GM13977 (cell line): ENCODE results near the gene RNF214.

Source experiments
- DNase-seq: peaks from one replicate; pipeline ENCODE4 v3.0.0; 2012; ENCODE audit warnings: low spot score
- in situ Hi-C: fragments of 300-500 bp; cut with MboI; formaldehyde crosslinking; loops from one replicate; pipeline ENCODE4 v1.12.0; 2022; ENCODE audit warnings: low sequenced_read_pairs, low pct_unique_long_range_greater_than_20kb, mixed read lengths, inconsistent platforms; ENCODE audit not compliant: unreplicated experiment
- TF ChIP-seq, protein P1 (sequence below): IDR thresholded peaks from 2 replicates; pipeline ENCODE4 v1.5.1; 2012; ENCODE audit warnings: mild to moderate bottlenecking, control low read depth; ENCODE audit not compliant: insufficient read depth; ENCODE audit errors: extremely low read depth, missing control alignments

Gene RNF214

DNA sequence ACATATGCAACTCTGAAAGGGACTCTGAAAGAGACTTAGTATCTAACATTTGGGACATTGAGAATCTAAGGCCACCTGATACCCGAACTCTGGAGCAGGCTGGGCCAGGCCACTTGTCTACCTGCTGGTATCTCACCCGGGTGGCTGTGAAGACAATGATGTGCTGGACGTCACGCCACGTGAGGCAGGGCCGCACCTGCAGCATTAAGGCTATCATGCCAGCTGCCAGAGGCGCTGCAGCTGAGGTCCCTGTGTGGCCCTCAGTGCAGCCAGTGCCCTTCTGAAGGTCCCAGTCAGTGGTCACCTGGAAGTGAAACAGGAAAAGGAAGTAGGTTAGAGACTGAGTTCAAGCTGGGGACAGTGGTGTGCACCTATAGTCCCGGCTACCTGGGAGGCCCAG, 13.0 kb upstream of the RNF214 start:
- TF ChIP-seq, protein P1, sequence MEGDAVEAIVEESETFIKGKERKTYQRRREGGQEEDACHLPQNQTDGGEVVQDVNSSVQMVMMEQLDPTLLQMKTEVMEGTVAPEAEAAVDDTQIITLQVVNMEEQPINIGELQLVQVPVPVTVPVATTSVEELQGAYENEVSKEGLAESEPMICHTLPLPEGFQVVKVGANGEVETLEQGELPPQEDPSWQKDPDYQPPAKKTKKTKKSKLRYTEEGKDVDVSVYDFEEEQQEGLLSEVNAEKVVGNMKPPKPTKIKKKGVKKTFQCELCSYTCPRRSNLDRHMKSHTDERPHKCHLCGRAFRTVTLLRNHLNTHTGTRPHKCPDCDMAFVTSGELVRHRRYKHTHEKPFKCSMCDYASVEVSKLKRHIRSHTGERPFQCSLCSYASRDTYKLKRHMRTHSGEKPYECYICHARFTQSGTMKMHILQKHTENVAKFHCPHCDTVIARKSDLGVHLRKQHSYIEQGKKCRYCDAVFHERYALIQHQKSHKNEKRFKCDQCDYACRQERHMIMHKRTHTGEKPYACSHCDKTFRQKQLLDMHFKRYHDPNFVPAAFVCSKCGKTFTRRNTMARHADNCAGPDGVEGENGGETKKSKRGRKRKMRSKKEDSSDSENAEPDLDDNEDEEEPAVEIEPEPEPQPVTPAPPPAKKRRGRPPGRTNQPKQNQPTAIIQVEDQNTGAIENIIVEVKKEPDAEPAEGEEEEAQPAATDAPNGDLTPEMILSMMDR, result no peak
- in situ Hi-C loops, result no loop called here
- no peak for DNase-seq

DNA sequence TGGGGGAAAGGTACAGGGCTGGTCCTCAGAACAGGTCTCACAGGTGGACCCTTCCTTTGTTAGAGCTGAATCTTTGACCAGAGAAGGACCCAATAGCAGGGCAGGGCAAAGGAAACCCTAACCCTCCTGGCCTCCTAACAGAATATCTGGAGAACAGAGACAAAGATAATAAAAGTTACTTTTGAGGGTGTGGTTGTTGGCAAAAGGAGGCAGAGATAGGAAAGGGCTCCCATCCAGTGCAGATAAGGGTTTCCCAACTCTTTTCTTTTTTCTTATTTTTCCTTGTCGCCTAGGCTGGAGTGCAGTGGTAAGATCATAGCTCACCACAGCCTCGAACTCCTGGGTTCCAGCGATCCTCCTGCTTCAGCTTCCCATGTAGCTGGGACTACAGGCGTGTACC, 12.5 kb upstream of the RNF214 start:
- DNase-seq, result no peak
- in situ Hi-C loops, result no loop called here
- TF ChIP-seq, protein P1, result no peak

DNA sequence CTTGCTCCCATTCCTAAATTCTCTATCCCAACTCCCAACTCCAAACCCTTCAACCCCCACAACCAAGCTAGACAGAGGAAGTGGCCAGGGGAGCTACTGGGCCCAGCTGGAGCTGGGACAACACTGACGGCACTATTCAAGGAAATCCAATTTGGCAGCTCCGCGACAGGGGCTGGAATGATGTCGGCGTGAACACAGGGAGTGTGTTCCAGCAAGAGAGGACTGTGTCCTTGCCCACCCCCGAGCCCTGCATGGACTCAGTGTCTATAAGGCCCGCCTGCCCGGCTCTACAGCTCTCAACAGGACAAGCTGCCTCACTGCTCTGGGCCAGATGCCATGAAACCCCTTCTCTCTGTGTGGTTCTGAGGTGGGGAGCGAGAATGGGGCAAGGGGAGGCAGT, 11.9 kb upstream of the RNF214 start:
- in situ Hi-C loops, result no loop called here
- TF ChIP-seq, protein P1, result no peak
- DNase-seq, result no peak

DNA sequence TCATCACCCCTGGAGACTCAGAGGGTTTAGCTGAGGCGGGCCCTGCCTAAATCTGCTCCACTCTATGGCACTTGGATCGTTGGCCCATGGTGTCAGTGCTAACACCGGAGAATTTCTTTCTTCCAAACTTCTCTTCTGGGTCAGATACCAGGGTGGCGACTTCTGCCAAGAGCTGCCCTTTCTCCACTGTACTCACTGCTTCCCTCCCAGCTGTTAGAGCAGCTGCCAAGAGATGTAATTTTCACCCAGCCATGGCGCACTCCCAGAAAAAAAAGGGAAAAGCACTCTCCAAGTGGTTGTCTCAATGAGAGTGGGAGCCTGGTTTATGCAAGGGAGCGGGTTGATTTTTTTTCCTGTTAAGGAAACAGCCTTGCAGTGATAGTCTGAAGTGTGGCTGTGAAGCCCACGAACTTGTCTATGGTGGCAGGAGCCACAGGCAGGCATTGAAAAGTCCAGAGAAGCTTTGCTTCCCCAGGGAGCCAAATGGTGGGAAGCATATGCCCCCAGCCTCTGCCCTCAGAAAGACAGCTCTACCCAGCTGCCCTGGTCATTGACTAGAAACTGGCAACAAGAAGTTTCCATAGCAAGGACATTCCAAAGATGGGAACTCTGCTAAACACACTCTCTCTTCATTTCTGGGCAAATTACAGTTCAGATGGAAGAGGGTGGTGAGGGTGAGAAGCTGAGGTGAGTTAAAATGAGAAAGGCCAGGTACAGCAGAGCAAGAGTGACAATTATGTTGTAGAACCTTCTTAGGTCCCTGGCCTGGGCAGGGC, 11.3 kb upstream of the RNF214 start:
- no peak for DNase-seq
- TF ChIP-seq, protein P1, result no peak
- in situ Hi-C loops, result no loop called here

DNA sequence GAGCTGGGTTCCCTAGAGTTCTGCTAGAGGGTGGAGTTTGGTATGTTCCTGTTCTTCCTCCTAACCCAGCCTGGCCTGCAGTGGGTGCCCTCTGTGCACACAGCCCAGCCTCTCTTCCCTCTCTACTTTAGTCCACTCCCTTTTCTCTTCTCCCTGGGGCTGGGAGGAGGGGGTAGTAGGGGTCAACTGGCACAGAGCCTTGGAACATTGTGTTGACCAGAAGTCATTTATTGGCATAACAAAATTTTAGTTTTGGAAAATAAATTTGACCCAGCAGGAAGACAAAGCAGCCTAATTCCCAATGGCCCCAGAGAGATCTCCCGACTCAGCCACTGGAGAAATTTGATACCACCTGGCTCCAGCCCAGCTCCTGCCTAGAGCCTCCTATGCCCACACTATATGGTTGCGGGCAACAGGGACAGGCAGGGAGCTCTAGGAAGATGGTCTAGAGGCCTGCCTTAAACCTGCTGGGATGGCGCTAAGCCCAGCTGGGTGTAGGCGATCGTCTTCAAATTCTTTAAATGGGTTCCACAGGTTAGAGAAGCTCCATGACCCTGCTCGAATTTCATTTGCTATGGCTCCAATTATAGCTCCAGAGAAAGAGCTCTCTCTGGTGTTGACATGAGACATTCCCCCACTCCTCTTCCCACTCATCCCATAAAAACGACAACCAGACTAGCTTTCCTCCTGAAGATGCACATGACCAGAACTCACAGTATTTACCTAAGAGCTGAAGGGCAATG, 10.5 kb upstream of the RNF214 start:
- TF ChIP-seq, protein P1, result no peak
- in situ Hi-C loops, result no loop called here
- DNase-seq, result no peak

DNA sequence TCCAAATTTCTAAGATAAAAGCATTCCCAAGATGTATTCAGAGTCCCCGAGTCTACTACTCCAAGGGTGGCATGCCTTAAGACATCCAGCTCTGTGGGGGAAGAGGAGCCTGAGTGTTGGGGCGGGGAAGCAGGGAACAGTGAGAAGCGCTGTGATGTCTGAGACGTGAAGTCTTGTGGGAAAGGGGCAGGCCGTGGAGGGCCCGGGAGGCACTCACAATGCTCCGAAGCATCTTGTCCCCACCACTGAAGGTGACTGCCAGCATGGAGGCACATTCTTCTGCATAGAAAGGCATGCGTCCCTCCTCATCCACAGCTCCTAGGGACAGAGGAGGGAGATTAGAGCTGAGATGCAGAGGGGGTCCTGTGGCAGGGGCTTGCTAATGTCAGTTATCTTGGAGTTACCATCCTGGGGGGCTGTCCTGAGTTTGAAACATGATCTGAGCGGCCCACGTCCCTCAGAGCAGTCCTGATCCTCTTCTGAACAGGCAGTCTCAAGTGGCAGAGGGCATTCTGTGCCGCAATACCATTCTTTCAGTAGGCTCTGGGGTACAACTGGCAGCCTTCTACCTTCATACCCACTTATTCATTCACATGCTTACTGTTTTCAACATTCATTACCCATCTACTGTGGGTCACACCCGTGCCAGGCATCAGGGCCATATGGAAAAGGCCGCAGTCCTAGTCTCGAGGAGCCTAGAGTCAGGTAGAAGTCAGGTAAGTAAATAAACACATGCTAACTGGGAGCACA, 9.3 kb upstream of the RNF214 start:
- DNase-seq, result no peak
- TF ChIP-seq, protein P1, result no peak
- in situ Hi-C loops, result no loop called here
